Measurements from ENCODE around the gene USP22.

DNA sequence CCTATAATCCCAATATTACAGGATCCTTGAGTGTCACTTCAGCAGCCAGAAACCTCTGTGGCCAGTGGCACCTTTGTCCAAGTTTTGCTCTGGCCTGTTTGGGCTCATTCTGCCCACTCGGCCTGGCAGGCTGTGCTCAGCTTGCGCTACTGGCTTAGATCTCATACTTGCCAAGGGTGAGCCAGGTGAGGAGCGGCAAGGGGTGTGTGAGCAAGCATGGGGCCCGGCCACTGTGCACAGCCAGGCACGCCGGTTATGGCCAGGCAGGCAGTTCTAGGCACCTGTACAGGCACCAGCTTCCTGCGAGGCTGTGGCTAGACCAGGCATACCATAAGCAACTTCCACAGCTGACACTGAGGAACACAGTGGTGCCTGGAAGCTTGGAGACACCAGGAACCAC lies 16.9 kb upstream of the USP22 start:
- TF ChIP-seq, protein P1, sequence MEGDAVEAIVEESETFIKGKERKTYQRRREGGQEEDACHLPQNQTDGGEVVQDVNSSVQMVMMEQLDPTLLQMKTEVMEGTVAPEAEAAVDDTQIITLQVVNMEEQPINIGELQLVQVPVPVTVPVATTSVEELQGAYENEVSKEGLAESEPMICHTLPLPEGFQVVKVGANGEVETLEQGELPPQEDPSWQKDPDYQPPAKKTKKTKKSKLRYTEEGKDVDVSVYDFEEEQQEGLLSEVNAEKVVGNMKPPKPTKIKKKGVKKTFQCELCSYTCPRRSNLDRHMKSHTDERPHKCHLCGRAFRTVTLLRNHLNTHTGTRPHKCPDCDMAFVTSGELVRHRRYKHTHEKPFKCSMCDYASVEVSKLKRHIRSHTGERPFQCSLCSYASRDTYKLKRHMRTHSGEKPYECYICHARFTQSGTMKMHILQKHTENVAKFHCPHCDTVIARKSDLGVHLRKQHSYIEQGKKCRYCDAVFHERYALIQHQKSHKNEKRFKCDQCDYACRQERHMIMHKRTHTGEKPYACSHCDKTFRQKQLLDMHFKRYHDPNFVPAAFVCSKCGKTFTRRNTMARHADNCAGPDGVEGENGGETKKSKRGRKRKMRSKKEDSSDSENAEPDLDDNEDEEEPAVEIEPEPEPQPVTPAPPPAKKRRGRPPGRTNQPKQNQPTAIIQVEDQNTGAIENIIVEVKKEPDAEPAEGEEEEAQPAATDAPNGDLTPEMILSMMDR (IDR thresholded peaks at IDR 0.05) = no peak
- no peak for TF ChIP-seq EZH2 (IDR thresholded peaks at IDR 0.05)

Data from neural progenitor cell (in vitro differentiated cells).